T-helper 2 cell treated with Interferon-gamma antibody and Interleukin-4, amounts not matched to agents 100 ng/mL and 5 ng/mL, for 36 hours (primary cell): Measurements from ENCODE around the gene C11orf68. TPM values are rescaled to one million over a fixed set of nuclear protein-coding genes. Genes with fewer than 3 reads are reported as not detected.

Source experiments
- intact Hi-C: fragments of 100-400 bp; cut with micrococcal nuclease; formaldehyde crosslinking; loops from one replicate; pipeline ENCODE4 v1.15.1; 2023
- total RNA-seq: library from RNA; stranded (reverse); gene quantifications from 2 replicates; pipeline ENCODE4 v1.2.3, GENCODE V29; 2022

C11orf68 gene
- total RNA-seq, 1 donor from 2014 or later = 24.2 TPM

DNA sequence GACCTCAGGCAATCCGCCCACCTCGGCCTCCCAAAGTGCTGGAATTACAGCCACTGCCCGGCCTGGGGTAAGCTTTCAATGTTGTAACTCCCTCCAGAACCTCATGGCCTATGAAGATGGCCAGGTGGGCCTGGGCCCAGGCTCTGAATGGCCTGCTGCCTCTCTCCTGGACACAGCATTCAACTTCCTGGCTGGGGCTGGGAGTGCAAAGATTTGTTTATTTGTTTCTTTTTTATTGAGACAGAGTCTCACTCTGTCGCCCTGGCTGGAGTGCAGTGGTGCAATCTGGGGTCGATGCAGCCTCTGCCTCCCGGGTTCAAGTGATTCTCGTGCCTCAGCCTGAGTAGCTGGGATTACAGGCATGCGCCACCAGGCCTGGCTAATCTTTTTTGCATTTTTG lies 25.9 kb upstream of the C11orf68 start:
- intact Hi-C loops = no loop called here

DNA sequence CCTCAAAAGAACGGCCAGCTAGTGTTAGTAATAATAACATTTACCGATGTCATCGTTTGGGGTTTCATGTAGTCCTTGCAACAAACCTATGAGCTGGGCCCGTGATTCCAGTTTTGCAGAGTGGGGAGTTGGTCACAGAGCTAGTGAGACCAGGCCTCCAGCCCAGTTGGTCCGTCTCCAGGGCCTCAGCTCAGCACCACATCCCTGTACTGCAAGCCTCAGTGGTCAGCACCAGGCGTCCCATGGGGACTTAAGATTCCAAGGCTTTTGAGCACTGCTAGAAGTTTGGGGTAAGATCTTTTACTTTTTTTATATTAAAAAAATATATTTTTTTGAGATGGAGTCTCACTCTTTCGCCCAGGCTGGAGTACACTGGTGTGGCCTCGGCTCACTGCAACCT lies 25.3 kb upstream of the C11orf68 start:
- intact Hi-C loops = no loop called here

DNA sequence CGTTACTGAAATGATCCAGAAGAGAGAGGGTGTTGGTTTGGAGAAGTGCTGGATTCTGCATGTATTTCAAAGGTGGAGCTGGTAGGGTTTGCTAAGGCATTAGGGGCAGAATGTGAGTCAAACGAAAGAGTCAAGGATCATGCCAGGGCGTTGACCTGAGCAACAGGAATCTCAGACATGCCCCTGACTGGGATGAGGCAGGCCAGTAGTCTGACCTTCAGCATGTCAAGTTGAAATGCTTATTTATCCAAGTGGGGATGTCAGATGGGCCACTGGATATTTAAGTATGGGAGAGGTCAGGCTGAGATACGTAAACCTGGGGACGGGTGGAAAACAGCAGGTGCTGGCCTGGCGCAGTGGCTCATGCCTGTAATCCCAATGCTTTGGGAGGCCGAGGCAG lies 23.7 kb upstream of the C11orf68 start:
- intact Hi-C loops = no loop called here

DNA sequence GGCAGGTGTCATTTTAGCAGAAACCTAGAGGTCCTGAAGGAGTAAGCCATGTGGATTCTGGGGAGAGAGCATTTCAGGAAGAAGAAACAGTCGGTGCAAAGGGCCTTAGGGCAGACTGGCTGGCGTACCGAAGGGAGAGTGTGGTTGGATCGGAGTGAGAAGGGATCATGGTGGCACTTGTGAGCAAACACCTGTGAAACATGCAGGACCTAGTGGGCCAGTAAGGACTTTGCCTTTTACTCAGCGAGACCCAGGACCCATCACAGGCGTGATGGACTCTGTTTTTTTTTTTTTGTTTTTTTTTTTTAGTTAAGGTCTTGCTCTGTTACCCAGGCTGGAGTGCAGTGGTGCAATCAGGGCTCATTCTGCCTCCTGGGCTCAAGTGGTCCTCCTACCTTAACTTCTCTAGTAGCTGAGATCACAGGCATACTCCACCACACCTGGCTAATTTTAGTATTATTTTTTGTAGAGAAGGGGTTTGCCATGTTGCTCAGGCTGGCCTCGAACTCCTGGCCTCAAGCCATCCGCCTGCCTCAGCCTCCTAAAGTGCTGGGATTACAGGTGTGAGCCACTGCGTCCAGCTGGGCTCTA lies 23.0 kb upstream of the C11orf68 start:
- intact Hi-C loops = no loop called here

DNA sequence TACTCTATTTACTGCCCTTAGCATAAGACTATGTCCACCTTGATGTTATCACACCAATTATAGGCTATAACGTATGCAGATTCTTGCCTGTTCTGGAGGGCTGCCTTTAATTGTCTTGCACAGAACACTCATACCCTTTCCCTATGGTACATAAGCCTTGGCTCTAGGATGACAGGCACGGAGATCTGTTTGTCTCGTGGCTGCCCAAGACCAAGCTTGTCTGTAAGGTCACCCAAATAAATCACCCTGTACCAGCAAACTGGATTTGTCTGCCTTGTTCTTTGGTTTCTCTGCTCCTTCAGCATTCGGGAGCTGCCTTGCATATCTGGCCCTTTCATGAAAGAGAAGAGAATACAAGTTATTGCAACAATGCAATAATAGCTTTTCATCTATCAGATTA lies 18.9 kb upstream of the C11orf68 start:
- intact Hi-C loops = no loop called here

DNA sequence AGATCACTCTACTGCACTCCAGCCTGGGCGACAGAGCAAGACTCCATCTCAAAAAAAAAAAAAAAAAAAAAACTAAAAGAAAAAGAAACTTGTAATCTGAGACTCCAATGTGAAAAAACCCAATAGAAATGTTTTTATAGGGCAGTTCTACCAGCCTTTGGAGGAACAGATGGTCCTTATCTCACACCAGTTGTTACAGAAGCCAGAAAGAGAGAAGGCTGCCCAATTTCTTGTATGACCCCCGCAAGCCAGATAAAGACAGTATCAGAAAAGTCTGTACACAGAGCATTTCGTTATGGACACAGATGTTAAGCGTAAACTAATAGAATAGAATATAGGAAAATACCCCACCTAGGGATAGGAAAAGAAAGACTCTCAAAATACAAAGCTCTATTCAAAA lies 15.2 kb upstream of the C11orf68 start:
- intact Hi-C loops = no loop called here

DNA sequence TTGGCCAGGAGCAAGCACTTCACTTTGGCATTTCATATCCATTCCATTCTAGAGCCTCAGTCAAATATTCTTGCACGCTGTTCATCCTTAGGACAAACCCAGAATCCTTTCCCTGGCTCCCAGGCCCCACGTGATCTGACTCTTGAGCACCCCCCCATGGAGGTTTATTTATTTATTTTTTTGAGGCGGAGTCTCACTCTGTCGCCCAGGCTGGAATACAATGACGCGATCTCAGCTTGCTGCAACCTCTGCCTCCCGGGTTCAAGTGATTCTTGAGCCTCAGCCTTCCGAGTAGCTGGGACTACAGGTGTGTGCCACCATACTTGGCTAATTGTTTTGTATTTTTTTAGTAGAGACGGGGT lies 13.7 kb upstream of the C11orf68 start:
- intact Hi-C loops = no loop called here

DNA sequence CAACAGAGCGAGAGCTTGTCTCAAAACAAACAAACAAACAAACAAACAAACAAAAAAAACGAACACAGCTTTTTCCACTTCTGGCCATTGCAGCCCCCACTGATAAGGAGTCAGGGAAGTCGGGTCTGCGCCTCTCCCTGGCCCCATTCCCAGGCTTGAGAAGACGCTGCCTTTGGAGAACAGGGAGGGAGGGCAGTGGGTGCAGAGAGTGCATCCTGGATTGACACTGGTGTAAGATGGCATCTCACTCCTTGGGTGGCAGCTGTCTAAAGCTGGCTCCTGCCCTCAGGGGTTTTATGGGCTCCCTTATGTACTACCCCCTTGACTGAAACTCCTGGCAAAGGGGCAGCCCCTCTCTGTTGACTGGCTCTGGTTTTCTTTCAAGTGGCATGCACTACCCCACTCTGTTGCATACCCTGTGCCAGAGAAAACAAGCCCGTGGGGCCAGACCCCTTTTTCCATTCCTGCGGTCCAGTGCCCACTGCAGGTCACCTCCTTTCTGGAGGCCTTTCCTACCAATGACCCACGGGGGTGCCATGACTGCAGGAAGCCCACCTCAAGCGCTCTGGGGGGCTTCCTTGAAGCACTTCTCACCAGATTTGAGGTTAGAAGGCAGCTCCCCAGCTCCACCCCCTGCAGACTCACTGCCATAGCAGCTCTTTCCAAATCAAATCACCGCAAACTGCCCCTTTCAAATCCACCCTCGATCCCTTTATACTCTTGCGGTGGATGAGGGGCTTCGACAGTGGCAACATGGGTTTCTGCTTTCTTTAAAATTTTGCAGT lies 13.1 kb upstream of the C11orf68 start:
- intact Hi-C loops = no loop called here

DNA sequence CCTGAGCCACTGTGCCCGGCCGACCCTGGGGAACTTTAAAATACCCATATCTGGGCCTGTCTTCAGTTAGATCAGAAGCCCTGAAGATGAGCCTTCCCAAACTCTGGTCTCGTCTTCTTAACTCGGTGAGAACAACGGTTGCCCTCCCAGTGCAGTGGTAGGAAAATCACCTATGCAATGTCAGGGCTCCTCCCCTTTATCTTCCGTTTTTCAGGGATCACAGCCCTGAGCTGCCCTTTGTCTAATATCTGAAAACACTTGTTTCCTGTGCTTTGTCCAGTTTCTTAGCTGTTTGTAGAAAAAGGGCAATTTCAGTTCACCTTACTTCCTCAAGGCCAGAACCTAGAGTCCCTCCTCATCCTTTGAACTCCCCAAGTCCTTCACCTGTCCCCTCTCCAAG lies 9.8 kb upstream of the C11orf68 start:
- intact Hi-C loops = loop anchor here (1.0 kb wide), 3 partner anchors 9 to 33 kb away; partner anchors contain the start of genes C11orf68, DRAP1 and SART1

DNA sequence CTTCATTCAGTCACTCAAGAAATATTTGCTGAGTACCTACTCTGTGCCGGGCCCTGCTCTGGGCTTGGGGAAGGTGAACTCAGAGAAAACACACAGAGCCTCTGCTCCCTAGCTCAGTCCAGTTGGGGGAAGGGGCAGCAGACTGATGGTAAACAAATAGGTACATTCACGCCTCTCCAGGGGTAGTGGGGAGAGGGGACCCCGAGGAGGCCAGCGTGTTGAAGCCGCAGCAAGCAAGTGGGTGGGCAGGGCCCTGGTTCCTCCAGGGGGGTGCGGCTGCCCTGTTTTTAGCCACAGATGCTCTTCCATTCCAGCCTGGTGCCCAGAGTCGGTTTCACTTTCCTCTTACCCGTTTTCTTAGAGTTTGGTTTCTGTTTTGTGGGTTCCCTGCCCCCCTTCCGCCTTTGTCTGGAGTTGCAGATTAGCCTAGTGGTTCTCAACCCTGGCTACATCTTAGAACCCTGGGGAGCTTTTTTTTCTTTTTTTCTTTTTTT lies 9.1 kb upstream of the C11orf68 start:
- intact Hi-C loops = loop anchor here (1.0 kb wide), 3 partner anchors 9 to 33 kb away; partner anchors contain the start of genes C11orf68, DRAP1 and SART1

DNA sequence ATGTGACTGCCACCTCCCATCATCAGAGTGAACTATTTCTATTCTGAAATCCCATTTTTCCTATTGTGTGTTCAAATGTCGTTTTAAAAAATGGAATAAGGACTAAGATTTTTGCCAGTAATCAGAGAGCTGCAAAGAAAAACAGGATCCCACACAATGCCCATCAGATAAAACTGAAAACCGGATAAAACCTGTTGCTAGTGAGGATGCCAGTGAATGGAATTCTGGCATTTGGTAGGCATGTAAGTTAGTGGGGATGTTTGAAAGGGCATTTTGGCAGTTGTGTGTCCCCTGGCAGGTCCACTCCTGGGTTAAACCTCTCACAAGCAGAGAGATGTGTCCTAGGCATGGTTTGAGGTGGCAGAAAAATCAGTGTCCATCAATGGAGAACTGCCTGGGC lies 6.5 kb upstream of the C11orf68 start:
- intact Hi-C loops = no loop called here

DNA sequence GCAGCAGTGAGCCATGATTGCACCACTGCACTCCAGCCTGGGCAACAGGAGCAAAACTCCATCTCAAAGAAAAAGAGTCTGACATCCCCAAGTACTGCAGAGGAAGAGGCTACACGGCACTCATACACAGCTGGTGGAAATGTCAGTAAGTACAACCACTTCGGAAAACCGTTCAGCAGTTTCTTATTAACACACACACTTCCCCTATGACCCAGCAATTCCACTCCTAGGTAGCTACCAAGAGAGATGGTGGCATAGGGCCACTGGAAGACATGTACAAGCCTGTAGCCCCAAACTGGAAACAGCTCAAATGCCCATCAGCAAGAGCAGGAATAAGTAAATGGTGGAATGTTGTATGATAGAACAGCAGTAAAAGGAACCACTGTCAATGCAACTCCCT lies 3.7 kb upstream of the C11orf68 start:
- intact Hi-C loops = no loop called here

DNA sequence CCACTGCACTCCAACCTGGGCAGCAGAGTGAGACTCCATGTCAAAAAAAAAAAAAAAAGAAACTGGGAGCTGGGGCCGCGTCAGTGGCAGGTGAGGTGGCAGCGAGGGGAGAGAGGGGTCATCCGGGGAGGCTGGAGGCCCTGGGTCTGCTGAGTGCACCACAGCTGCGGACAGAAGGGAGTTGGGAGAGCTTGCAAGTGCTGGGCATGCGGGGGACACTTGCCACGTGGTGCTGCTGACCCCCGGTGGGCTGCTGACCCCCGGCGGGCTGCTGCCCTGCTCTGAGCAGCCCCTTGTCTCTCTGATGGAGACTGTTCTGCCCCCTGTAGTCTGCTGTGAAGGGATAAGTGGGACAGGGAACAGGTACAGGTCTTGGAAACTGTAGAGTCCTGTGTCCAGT lies 3.0 kb upstream of the C11orf68 start:
- intact Hi-C loops = no loop called here

DNA sequence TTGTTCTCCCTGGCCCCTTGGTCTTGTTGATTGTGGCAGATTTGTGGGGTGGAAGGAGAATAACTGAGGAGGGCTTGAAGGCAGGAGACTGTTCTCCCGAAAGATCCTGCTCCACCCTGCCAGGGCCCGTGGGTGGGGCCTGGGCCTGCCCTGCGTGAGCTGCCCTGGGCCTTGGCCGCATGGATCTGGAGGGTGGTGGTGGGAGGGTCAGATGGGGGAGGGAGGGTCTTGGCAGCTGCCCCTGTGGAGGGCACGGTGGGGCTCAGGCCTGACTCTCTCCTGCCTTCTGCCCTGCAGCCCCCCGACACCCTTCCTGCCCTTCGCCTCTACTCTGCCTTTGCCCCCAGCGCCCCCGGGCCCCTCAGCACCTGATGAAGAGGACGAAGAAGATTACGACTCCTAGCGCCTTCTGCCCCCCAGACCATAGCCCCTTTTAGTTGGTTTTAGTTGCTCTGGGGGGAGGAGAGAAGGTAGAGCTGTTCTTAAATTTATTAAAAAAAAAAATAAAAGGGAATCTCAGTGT lies 2.2 kb upstream of the C11orf68 start:
- intact Hi-C loops = no loop called here

DNA sequence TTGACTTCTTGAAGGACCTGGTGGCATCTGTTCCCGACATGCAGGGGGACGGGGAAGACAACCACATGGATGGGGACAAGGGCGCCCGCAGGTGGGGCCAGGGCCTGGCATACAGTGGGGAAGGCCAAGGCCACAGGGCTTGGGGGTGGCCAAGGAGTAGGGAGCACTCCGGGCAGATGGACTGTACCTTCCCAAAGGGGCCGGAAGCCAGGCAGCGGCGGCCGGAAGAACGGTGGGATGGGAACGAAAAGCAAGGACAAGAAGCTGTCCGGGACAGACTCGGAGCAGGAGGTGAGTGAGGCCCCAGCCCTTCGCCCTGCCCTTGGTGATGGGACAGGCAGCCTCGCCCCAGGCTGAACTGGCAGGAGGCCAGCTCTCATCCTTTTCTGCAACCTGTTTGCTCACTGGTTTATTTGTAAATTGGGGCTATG lies 1.5 kb upstream of the C11orf68 start:
- intact Hi-C loops = no loop called here

DNA sequence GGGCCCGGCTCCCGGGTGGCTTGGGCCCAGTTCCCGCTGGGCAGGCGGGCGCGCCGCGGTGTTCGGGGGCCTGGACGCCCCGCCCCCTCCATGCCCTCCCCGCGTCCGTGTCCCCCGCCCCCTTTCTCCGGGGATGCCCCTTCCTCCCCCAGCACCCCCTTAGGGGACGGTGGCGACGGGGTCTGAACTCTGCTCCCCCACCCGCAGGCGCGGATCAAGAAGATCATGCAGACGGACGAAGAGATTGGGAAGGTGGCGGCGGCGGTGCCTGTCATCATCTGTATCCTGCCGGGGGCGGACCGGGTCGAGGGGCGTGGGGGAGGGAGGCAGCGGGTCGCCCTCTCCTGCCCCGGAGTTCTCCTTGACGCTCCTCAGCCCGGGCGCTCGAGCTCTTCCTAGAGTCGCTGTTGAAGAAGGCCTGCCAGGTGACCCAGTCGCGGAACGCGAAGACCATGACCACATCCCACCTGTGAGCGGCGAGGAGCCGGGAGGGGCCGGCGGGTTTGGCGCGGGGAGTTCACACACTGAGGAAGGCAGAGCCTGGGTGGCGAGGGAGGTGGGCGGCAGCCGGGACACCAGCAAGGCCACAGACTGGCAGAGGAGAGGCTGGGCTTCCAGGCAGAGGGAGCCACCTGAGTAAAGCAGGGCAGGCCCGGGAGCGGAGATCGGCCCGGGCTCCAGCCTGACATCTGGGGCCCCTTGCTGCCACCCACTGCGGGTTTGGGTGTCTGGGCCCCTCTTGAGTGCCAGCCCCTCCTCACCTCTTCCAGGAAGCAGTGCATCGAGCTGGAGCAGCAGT lies 910 bp upstream of the C11orf68 start:
- intact Hi-C loops = loop anchor here (1.0 kb wide), 8 partner anchors 9 to 304 kb away; partner anchors contain the start of genes CFL1, FIBP, FOSL1 and PCNX3

DNA sequence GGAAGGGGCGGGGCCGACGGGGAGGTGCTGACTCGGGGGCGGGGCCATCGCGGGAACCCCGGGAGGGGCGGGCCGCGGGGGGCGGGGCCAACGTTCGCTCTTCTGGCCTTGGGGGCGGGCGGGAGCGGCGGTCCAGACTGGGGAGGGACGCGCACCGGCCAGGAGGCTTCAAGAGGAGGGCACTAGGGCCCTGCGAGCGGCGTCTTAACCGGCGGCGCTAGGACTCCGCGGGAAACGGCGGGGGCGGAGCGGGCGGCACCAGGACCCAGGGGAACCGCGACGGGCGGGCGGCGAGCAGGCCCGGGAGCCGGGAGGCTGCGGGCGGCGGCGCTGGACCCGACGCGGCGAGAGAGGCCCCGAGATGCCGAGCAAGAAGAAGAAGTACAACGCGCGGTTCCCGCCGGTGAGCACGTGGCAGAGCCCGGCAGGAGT lies 295 bp upstream of the C11orf68 start, which contains the start of gene DRAP1:
Gene DRAP1, plus strand, starts transcription at position 286 of the 432 bp plus-strand sequence. Its CDS starts 76 bp downstream, at position 362.
- intact Hi-C loops = loop anchor here (1.0 kb wide), 8 partner anchors 9 to 304 kb away; partner anchors contain the start of genes CFL1, FIBP, FOSL1 and PCNX3

DNA sequence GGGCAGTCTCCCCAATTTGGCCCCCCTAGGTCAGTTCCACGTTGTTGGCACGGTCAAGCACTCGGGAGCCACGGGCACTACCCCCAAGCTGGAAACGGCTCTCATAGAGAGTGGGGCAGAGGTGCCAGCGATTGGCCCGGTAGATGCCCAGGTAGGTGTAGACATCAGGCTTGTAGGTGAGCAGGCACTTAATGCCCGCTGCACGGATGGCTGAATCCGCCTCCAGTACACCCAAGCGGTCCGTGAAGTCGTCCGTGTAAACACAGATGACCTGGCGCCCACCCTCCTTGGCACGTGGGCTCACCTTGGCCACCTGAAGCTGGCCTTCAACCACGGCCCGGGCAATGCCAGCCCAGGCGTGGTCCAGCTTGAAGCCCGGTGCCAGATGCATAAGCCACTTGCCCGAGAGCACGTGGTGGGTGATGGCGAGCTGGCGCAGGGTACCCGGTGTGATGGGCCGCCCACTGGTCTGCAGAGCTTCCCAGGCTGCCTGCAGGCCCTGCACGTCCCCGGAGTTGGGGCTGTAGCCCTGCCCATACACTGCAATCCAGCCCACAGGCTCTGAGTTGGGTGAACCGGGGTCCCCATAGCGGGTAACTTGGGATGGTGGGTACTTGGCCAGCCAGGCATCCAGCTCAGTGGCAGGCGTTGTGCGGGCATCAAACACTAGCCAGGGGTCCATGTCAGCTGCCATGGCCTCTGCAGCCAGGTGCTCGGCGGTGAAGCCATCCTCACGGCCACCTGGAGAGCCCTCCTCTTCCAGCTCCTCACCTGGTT lies 1.2 kb downstream of the C11orf68 start:
- intact Hi-C loops = no loop called here

DNA sequence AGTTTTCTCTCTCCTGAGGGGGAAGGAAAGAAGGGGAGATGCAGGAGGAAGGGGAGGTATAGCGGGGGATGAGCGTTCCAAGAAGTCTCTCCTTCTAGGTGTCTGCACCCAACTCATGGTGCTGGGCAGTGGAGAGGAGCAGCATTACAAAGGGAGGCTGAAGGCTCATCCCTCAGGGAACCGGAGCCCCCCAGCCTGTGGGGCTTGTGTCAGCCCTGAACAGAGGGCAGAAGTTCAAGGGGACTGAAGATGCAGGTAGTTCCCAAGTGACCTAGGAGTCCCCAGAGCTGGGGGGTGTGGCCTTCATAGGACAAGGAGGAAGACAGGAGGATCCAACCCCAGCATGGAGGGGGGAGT lies 1.8 kb downstream of the C11orf68 start:
- intact Hi-C loops = no loop called here

DNA sequence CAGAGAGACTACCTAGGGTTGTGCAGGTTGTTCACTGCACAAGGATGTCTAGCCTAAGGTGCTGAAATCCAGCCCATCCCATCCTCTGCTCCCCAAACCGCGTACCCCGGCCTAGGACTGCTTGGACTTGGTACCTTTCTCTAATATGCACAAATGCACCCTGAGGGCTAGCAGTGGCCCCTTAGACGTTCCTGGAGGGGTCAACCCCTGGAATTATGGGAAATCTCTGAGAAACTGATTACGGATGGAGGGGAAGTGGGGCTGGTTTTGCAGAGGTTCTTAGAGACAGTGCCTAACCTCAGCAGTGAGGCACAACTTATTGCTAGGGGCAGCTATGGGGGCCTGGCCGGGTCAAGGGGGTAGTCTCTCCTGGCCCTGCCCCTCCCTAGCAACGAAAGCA lies 2.5 kb downstream of the C11orf68 start:
- intact Hi-C loops = no loop called here

DNA sequence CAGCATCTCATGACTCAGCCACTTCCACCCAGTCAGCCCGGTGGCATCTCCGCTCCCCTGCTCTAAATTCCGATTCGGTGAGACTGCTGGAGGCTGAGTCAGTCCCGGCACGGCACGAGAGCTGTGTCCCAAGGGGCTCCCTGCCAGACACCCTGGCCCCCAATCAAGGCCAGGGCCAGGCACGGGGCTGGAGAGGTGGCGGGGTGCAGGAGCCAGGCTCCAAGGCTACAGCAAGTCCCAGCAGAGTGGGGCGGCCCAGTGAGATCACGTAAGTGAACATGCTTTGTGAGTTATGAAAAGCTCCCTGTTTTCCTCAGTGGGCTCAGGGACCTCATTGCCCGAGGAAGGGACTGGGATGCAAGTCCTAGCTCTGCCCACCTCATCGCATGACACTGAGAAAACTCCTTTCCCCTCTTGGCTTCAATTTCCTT lies 3.0 kb downstream of the C11orf68 start:
- intact Hi-C loops = no loop called here
